SW 1271 (cell line): ENCODE measurements around the gene NF1.

Experiments
- DNase-seq, 2 experiments: peaks; one replicate each; lab custom pipeline; 2025; lab: John Stamatoyannopoulos, UW

Gene NF1

GRCh38 chr17:31405890-31406371 is 311.2 kb downstream of the NF1 start:
- no peak for DNase-seq

- no peak for DNase-seq
These were observed 313.8 kb downstream of the NF1 start for GRCh38 chr17:31408586-31408985.

GRCh38 chr17:31411707-31412285 is 317.0 kb downstream of the NF1 start:
- no peak for DNase-seq

GRCh38 chr17:31412511-31412910 is 317.7 kb downstream of the NF1 start:
- no peak for DNase-seq

- DNase-seq: no peak
These were observed 318.5 kb downstream of the NF1 start for GRCh38 chr17:31413081-31413799.

GRCh38 chr17:31413874-31414549 is 319.2 kb downstream of the NF1 start:
- no peak for DNase-seq

- no peak for DNase-seq
These were observed 319.8 kb downstream of the NF1 start for GRCh38 chr17:31414550-31414918.

GRCh38 chr17:31415004-31415454 is 320.3 kb downstream of the NF1 start:
- no peak for DNase-seq

- DNase-seq: no peak
These were observed 321.1 kb downstream of the NF1 start for GRCh38 chr17:31415640-31416502.

- no peak for DNase-seq
These were observed 321.7 kb downstream of the NF1 start for GRCh38 chr17:31416503-31416923.

- DNase-seq: no peak
These were observed 322.4 kb downstream of the NF1 start for GRCh38 chr17:31417051-31417792.

GRCh38 chr17:31418773-31419350 is 324.1 kb downstream of the NF1 start:
- DNase-seq: no peak

- no peak for DNase-seq
These were observed 327.7 kb downstream of the NF1 start for GRCh38 chr17:31422443-31422842.

GRCh38 chr17:31424944-31425281 is 330.1 kb downstream of the NF1 start:
- DNase-seq: no peak

GRCh38 chr17:31425282-31426040 is 330.7 kb downstream of the NF1 start:
- DNase-seq: no peak
